Suppressor macrophage treated with lipopolysaccharide for 1 hour (primary cell): ENCODE results near the gene TGFBI.
"Not testable (repeated sequence)": the region's sequence is repeated elsewhere in the genome, so short reads cannot be mapped to it uniquely, and the experiment has no call there.

ENCODE experiments used
- DNase-seq, 3 donors: peaks; one replicate each; pipeline ENCODE4 v3.0.0-alpha.2; 2020 to 2022

Gene TGFBI

GRCh38 chr5:136027311-136027710 lies 1.5 kb upstream of the TGFBI start:
- DNase-seq, result no peak

- DNase-seq, result no peak
These were observed 698 bp upstream of the TGFBI start for GRCh38 chr5:136028090-136028489.

DNA sequence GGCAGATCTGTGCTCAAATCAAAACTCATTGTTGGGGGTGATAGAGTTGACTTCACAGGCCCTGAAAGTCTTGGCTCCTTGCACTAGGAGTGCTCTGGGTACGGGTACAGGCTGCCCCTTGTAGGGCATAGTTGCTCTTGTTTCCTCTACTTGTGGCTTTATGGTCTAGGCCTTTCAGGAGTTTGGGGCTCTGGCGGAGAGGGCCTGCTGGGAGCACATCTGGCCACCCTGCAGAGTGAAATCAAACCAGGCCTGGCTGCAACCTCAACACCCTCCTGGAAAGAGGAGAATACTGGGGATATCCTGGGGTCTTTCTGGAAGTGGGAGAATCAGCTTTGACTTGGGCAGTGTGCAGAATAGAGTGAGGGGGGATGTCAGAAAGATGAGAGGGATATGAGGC lies 1.5 kb downstream of the TGFBI start:
- no peak for DNase-seq

DNA sequence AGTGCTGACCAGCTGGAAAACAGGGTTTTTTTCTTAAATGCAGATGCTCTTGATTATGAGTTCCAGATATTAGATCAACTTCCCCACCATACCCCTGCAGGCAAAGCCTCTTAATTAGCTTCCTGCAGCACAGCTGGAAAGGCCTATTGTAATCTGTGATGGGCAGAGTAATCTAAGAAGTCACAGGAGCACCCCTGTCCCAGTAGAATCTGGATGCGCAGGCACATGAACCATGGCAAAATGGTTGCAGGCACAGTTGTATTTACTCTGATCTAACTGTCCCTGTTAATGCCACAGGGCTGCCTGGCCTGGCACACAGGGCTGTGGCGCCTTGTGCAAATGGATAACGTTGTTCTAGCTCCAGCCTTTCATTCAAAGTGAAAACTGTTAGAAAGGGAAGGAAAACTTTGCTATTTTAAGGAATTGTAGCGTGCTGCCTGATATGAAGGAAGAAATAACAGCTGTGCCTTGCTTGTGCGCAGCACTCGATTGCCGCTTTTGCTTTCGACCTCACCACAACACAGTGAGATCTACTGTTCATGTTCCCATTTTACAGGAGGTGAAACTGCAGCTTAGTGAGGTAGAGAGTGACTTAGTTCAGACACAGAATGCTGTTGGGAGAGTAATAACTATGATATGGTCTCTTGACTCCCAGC lies 2.3 kb downstream of the TGFBI start:
- DNase-seq, result peak; percentile 32 to 62 (median 49)

DNA sequence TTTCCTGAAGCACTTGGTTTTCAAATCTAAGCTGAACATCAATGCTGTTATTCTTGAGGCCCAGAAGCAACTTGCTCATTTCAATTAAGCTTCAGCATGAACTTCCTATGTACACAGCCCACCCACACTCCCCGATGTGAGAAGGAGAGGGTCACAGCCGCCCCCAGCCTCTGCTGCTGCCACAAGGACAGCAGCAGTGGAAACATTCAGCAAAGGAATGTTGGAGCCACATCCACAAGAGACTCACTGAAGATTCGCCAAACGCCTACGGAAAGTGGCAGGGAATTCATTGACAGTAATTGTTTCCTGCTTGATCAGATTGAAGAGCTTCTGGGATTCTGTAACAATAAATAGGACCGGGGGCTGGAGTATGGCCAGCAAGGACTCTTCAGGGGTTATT lies 2.9 kb downstream of the TGFBI start:
- peak; percentile 27 to 43 (median 31) for DNase-seq

DNA sequence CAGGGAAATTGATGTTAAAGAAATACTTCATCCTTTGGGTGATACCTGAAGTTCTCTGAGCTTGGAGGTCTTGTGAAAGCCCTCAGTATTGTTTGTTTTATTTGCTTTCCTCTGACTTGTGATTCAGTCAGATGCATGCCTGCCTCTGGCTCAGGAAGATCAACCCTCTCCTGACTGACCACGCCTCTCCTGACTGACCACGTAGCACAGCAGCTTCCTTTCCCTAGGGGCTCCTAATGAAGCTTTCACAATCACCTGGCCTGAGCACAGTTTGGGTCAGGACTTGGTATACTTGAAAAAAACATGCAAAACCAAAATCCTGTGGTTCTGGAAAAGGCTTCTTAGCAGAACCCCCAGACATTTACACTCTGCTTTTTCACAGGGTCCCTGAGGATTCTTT lies 3.8 kb downstream of the TGFBI start:
- no peak for DNase-seq

- DNase-seq, result no peak
These were observed 4.4 kb downstream of the TGFBI start for GRCh38 chr5:136033234-136033633.

DNA sequence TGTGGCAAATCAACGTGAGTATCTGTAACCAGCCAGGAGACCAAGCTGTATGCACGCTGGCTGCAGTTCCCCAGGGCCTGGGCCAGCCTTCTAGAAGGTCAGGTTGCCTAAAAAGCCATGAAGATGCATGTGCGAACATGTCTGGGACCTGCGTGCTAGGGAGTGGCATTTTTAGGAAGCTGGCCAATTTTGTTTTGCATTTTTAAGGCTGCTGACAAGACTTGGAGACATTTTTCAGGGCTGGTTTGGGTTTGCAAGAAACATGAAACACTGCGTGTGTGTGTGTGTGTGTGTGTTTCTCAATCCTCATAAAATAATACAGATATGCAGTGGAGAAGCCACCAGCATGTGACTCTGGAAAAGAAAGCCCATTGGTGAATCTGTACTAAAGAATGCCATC lies 5.1 kb downstream of the TGFBI start:
- no peak for DNase-seq

DNA sequence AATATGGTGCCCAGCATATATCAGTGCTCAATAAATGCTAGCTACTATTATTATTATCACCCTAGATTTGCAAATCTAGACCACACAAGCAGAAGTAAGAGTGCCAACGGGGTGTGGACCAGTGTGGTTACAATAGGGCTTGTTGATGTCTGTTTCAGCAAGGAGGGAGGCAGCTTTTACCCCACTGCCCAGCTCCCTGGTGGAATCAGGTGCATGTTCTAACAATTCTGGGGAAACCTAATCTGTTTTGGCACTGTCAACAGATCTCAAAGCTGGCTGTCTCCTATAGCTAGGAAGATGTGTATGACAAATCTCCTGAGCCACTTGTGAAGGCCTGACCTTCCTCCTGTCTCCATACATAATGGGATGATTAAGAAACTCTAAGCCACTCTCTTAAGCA lies 5.7 kb downstream of the TGFBI start:
- no peak for DNase-seq

DNA sequence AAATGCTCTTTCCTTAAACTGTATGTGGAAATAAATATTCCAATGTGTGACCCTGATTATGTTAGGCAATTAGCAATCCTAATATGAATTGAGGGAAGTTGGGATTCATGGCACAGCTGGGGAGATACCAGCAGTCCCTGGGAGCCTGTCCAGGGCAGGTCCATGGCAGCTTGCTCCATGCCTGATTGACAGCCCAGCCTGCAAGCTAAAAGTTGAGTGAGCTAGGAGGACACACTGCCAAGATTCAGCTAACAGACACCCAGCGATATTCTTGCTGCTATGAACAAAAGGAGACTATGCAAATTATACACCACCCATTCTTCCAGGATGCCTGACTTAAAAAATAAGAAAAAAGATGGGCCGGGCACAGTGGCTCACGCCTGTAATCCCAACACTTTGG lies 6.2 kb downstream of the TGFBI start:
- DNase-seq, result no peak

DNA sequence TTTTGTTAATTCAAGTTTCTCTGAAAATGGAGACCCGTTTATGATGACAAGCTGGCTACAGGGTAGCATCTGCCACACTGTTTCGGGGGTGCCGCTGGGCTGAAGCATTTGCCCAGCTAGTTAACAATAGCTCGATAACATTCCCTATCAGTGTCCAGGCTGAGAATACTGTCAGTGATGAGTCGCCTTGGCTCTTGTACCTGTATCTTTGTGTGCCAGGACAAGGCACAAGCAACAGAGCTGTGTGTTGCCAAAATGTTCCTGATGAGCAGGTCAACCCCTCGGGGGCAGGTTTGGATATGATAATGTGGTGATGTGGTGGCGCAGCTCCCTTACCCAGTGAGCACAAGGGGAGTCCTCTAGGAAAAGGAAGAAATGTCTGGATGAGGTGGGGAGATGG lies 7.0 kb downstream of the TGFBI start:
- no peak for DNase-seq

DNA sequence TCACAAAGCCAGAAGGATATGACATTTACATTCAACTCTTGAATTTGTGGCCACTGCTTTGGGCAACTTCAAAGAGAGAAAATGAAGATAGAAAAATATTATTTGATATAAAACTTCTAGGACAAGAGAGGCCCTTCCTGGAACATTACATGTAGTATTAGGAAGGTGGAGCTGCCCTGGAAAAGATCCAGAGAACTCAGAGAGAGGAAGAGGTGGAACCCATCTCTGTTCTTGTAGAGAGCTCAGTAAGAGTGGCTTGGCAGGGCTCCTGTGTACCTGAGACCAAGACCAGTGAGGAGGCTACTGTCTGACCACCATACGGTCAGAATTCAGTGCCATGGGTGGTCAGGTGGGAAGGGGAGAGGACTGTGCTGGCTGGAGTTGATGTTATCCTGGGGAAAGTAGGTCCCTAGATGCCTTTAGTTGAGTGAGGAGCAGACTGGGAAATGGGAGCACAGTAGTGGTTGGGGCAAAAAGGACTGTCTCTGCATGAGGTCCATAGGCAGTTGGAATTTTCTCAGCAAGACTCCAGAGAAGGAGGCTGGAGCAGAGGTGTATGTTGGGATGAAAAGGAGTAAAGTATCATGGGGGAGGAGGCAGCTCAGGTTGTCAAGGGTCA lies 7.6 kb downstream of the TGFBI start:
- DNase-seq, result no peak

DNA sequence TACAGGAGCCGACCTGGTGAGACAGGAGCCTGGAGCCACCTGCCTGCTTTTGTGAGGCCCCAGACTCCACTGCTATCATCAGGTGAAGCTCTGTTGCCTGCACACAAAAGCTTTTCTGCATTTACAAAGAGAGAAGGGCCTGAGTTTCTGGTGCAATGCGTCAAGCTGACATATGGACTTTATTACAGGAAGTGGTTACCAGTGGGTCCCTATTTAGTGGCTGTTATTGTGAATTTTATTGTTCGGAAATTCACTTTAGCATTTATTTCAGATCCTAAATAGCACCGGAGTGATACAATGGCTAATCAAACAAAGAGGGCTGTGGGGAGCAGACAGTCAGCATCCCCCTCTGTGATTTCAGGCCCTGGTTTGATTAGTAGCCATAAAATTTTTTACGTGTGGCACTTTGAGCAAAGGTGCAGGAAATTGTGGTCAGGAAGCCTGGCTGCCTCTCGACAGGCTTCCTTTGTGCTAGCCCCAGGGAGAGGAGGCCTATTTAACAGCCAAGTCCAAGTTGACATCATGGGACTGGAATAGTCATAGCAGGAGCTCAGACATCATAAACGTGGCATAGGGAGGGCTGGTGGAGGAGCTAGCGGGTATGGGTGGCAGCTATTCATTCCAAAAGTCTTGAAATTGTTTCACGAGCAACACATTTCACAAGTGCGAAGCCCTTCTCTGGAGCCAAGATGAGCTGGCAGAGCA lies 8.4 kb downstream of the TGFBI start:
- peak; percentile 31 to 53 (median 45) for DNase-seq

- DNase-seq, result peak in 1 of 3 donors; percentile 38
These were observed 9.8 kb downstream of the TGFBI start for GRCh38 chr5:136038635-136039034.

GRCh38 chr5:136039202-136039601 lies 10.4 kb downstream of the TGFBI start:
- no peak for DNase-seq

GRCh38 chr5:136040746-136041415 lies 12.1 kb downstream of the TGFBI start:
- no peak for DNase-seq

GRCh38 chr5:136042156-136042555 lies 13.4 kb downstream of the TGFBI start:
- no peak for DNase-seq

DNA sequence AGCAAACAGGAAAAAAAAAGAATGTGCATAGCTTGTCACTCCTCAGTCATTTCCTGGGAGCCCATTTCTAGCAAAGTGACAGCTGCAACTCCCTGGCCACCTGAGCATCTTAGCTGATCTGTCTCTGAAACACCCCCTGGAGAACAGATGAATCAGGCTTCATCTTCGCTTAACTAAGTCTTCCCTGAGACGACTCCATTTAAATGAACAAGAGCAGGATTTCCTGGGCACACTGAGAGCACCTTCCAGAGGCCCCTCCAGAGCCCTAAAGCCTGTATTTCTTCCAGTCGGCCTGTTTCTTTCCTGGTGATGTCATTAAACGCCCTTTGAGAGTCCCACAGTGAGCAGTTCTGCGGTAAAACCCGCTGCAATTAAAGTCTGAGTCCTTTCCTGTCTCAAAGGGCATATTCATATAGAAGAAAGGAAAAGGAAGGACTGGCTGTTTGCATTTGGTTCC lies 13.9 kb downstream of the TGFBI start:
- DNase-seq, result peak; percentile 58 to 84 (median 72)

DNA sequence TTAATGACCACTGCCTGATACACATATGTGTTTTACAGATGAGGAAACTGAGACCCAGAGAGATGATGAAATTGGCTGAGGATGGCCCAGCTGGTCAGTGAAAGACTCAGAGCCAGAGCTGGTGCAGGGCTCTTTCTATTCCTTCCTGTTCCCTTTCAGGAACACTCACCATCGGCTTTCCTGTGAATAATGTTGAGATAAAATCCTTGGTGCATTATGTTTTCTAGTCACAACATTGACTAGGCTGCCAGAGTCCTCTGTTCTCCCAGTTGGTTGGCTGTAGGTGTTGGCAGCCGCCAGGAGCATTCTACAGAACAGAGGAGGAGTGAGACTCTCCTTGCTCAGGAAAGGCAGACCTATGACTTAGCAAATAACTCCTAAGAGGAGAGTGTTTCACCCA lies 14.8 kb downstream of the TGFBI start:
- peak; percentile 41 to 55 (median 44) for DNase-seq

DNA sequence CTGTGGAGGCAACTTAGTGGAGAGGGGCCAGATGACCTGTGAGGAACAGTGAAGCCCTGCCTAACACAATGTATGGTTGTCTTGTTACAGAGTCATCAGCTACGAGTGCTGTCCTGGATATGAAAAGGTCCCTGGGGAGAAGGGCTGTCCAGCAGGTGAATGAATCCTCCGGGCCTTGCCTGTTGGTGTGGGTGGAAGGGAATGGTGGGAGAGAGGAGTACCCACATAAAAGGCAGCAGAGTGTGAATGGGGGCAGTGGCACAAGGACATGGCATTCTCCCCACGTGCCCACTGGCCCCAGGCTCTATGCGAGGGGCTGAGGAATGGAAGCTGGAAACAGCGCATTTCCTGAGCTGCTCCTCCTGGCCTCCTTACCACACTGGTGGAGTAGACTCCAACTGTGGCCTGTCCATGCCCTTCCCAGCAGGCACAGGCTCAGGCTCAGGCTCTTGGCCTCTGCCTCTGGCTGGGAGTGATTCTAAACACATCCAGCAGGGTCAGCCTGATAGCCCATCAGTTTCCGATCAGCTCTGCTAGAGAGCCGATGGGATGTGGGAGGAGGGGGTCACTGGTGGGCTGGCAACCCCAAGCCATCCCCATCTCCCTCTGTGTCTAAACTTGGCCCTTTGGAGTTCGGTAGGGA lies 15.3 kb downstream of the TGFBI start:
- DNase-seq, result no peak

DNA sequence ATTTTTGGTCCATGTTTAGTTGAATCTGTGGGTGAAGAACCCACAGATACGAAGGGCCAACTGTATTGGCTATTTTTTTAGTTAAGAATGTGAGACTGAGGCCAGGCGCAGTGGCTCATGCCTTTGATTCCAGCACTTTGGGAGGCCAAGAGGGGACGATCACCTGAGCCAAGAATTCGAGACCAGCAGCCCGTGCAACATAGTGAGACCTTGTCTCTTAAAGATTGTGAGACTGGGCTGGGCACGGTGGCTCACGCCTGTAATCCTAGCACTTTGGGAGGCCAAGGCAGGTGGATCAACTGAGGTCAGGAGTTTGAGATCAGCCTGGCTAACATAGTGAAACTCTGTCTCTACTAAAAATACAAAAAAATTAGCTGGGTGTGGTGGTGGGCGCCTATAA lies 16.2 kb downstream of the TGFBI start:
- not testable (repeated sequence) for DNase-seq

DNA sequence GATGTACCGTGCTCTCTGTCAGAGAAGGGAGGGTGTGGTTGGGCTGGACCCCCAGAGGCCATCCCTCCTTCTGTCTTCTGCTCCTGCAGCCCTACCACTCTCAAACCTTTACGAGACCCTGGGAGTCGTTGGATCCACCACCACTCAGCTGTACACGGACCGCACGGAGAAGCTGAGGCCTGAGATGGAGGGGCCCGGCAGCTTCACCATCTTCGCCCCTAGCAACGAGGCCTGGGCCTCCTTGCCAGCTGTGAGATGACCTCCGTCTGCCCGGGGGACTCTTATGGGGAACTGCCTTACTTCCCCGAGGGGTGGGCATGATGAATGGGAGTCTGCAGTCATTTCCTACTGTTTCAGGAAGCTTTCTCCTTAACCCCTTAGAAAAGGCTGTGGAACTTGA lies 17.5 kb downstream of the TGFBI start:
- DNase-seq, result peak; percentile 32 to 73 (median 39)

- peak; percentile 81 to 89 (median 83) for DNase-seq
These were observed 19.1 kb downstream of the TGFBI start for GRCh38 chr5:136047858-136048257.
